Fibroblast of skin of abdomen (primary cell): ENCODE data around the gene TMPRSS6.

Source experiments
- DNase-seq: peaks from one replicate; pipeline ENCODE4 v3.0.0-alpha.2; 2013

The TMPRSS6 gene

DNA sequence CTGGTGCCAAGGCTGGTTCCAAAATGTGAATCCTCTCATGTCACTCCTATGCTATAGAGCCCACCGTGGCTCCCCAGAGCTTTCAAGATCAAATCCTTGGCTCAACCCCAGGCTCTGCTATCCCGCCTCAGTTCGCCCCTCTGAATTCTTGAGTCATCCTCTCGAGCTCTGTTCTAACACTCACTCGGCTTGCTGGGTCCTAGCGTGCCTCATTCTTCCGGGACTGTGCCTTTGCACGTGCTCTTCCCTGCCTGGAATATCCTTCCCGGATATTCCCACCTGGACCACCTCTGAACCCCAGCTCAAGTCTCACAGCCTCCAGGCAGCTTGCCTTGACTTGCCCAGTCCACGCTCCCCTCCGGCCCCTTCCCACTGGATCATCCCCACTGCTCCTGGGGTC lies 45.0 kb downstream of the TMPRSS6 start:
- DNase-seq, result no peak

GRCh38 chr22:37063431-37064420 lies 45.8 kb downstream of the TMPRSS6 start:
- no peak for DNase-seq

DNA sequence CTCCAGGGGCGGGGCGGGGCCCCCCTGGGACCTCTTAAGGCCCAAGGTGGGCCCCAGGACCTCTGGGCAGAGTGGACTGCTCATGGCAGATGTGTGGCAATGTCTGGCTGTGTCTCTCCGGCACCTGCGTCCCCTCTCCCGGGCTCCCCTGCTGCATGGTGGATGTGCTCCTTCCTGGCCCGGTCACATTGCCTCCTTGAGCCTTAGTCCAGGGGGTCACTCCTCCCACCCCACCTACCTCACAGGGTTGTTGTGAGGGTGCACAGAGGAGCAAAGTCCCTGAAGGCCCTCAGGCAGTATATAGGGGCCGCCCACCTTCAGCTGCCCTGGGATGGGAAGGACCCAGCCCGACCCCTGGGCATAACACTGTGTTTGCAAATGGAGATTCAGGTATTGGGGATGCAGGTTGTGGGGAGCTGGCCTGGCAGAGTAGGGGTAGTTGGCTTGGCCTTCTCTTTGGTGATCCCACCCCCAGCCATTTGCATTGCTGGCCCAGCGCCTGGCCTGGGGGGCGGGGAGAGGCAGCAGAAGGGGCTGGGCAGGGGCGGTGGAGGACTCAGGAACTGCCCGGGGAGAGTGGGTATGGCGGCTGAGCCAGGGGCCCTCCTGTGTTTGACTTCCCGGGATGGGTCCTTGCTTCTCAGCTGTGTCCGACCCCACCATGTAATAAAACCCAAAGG lies 46.7 kb downstream of the TMPRSS6 start:
- DNase-seq, result no peak

- no peak for DNase-seq
Observed at GRCh38 chr22:37062376-37062675, 47.2 kb downstream of the TMPRSS6 start.

DNA sequence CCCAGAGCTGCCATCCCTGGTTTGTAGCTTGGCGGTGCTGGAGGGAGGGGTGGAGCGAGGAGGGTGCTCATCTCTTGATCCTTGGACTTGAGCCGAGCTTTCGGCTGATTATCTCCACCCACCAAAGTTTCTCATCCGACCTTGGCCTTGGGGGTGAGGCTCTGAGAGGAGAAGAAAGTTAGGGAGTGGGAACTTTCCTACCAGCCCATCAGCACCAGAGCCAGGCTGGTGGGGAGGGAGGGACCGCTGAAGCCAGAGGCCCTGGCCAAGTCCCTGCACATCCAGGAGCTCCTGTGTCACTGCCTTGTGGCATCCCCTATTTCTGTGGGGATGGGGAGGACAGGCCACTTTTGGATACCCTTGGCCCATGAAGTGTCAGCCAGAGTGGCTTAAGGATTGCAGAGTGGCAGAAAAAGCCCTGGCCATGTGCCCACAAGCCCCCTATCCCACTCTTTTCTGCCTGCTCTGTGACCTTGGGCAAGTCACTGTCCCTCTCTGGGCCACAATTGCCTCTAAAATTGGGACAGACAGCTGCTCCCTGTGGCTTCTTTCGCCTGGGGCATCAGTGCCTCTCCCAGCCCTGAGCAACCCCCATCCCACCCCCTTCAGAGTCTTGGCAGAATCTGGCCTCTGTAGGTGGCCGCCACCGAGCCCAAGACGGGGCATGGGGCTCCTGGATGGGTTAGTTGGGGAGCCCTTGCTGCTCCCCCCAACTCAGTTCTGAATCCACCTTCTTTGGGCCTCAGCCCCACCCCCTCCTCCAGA lies 47.7 kb downstream of the TMPRSS6 start:
- no peak for DNase-seq

GRCh38 chr22:37060801-37061610 lies 48.5 kb downstream of the TMPRSS6 start:
- DNase-seq, result no peak

DNA sequence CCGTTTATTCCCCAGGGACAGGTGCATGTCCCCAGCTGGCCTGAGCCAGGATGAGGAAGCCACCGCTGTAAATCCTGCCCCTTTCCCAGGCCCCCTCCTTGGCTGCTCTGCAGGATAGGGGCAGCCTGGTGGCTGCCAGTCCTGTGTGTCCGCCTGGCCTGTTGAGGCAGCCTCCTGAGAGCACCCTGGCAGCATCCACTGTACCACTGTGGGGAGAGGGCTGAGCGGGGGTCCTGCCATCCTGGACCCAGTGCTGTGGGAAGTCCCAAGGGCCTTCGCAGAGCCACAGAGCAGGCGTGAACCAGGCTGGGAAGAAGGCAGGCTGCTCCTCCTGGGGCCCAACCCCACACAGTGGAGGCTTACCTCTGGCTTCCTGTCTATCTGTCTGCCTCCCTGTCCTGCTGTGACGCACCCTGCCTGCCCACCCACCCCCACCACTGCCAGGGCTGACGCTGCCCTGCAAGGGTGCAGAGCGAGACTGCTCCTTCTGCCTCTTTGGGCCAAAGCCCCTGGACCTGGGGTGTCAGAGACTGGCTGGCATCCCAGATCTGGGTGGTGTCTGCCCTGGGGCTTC lies 49.5 kb downstream of the TMPRSS6 start:
- DNase-seq, result no peak

DNA sequence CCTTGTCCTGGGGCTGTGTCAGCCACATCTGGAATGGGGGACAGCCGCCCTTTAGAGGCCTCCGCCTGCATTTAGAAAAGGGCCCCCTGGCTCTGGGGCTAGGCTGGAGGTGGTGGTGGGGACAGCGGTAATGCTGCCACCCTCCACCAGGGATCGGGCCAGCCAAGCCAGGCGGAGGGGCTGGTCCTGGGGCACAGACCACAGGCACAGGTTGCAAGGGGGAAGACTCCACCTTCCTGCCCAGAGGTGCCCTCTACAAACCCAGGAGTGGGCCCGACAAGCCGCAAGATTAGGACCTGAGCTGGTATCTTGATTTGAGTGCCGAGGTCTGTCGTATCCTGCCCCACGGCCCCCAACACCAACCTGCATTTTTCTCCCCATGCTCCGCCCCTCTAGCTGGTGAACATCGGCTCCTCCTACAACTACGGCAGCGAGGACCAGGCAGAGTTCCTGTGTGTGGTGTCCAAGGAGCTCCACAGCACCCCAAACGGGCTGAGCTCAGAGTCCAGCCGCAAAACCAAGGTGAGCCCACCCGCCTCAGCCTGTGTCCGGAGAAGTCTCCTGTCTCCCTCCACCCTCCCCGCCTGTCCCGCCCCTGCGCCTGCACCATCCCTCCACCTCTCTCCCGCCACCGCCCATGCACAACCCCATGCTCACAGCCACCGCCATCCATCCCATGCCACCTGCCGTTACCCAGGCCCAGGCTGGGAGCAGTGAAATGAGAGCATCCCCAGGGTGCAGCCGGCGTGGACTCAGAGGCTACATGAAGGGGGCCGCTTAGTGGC lies 50.4 kb downstream of the TMPRSS6 start:
- no peak for DNase-seq

DNA sequence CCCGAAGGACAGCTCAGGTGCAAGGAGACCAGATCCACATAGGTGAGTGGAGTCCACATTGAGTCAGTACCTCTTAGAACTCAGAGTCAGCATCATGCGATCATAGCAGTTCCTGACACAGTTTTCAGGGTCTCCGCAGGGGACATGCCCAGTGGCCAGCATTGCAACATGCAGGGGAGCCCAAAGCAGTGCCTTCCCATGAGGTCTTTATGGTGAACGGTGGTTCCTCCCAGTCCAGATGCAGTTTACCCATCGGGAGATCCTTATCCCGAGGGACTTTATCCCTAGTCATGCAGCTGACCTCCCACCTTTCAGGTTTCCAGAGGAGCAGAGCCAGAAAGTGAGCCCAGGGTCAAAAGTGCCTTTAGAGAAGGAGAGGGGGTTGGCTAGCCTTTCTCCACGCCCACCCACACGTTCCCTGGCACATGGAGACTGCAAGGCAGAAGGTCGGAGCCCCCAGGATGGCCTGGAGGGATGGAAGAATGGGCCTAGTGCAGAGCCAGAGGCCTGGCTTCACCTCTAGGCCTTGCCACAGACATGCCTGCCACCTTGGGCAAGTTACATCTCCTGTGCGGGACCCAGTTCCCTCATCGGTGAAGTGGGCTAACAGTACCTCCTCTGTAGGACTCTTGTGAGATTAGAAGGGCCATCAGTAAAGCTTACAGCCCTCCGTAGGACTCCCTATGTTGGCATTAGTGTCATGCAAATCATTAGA lies 51.6 kb downstream of the TMPRSS6 start:
- DNase-seq, result no peak

GRCh38 chr22:37057226-37057625 lies 52.3 kb downstream of the TMPRSS6 start:
- no peak for DNase-seq

GRCh38 chr22:37056246-37056645 lies 53.3 kb downstream of the TMPRSS6 start:
- no peak for DNase-seq

DNA sequence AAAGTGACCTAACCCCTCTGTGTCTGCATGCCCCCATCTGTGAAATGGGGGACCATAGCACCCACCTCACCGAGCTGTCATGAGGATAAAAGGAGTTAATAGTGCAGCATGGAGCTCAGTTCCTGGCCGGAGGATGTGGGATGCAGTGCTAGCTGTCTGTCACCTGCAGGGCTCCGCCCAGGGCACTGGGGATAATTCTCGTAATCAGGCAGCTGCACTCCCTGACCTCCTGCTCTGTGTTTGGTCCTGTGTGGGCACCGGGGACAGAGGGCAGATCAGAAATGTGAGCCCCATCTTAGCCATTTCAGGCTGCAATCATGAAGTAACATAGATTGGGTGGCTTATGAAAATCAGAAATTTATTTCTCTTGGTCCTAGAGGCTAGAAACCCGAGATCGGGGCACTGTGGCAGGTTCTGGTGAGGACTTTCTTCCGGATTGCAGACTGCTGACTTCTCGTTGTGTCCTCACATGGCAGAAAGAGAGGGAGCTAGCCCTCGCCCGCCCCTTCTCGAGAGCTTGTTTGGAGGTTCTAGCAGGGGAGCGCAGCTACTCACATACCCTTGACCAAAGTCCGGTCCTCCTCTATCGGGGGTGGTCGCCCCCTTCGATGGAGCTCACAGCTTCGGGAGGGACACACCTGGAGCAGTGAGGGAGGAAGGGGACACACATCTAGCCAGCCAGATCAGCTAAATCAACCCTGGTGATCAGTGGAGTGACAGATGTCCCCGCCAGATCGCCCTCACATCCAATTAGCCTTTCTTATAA lies 54.7 kb downstream of the TMPRSS6 start:
- no peak for DNase-seq

DNA sequence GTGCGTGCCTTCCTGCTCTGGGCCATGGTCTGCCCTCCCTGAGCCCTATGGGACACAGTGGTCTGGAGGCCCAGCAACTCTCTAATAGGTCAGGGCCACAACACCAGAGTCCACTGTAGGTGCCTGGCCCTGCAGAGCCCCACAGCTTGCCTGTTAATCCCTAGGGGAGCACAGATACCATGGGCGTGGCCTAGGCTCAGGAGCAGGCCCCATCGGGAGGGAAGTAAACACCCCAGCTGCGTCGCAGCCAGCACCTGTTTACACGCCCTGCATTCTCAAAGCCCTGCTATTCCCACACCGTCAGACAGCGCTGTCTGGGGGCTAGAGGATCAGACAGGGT lies 55.5 kb downstream of the TMPRSS6 start:
- DNase-seq, result no peak

DNA sequence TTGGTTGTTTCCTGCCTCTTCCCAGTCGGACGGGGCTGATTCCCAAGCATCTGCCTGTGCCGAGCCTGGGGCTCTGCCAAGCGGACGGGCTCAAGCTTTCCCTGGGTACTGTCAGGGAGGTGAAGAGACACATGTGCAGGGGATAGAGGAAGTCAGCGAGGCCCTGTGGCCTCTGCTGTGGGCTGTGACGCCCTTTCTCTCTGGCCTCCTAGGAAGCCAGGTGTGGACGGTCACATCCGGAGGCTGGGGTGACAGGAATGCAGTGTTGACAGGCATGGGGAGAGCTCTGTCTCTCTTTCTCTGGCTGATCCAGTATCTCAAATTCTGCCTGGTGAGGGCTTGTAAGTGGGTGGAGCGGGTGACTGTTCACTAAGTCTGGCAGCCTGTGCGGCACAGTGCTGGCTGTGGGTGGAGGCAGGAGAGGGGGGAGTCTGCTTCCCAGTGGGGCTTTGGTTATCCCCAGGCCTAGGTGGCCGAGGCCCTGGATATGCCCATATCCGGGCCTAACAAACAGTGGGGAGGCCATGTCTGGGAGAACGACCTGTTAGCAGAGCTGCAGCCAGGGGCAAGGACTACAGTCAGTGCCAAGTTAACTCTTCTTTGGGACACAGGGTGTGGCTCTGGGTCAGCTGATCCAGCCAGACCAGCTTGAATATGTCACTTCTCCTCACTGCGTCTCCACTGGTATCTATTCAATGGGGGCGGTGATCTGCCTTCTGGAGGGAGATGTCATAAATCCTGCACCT lies 56.0 kb downstream of the TMPRSS6 start:
- no peak for DNase-seq

DNA sequence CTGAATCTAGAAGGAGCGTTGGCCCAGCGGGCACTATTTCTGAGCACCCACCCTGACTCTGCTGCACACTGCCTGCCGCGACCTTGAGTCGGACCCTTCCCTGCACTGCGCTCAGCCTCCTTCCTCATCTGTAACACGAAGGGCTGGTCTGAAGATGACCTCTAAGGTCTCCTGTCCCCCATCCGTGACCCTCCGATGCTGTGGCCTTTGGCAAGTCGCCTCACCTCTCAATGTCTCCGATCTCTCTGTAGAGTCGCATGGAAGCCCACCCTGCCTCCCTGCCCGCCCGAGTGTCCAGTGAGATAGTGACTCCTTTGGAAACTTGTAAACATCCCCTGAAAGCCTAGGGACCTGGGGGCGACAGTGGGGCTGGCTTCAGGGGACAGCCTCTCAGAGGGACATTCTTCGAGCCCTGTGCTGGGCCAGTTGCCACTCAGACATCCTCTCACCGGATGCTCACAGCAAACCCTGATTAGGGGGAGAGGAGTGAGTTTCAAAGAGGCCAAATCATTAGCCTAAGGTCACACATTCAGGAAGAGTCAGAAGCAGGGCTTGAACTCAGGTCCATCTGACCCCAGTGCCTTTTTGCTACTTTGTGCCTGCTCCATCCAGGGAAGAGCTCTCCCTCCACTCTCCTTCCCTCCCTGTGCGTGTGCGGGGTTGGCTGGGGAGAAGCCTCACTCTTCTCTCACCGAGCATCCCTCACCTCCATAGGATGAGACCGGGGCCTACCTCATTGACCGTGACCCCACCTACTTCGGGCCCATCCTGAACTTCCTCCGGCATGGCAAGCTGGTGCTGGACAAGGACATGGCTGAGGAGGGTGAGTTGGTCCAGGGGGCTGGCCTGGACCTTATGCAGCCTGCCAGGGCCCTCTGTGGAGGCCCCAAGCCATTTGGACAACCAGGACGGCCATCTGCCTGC lies 56.9 kb downstream of the TMPRSS6 start:
- DNase-seq, result no peak

GRCh38 chr22:37051391-37052385 lies 57.8 kb downstream of the TMPRSS6 start, which contains the start of gene KCTD17:
Gene KCTD17 (plus strand): TSS chr22:37051742. CDS start chr22:37051761, 19 bp downstream.
- peak; percentile 75 for DNase-seq
